HEK293T (cell line): ENCODE results near the gene PLSCR3.

ENCODE experiments used
- ELF4 ChIP-seq: fragments of 450-650 bp; IDR thresholded peaks from 2 replicates; pipeline ENCODE4 v1.6.1; 2017; ENCODE audit warnings: antibody characterized with exemption
- LEF1 ChIP-seq: fragments of 450-650 bp; IDR thresholded peaks from 2 replicates; pipeline ENCODE4 v1.6.1; 2017; ENCODE audit warnings: mild to moderate bottlenecking, borderline replicate concordance

DNA sequence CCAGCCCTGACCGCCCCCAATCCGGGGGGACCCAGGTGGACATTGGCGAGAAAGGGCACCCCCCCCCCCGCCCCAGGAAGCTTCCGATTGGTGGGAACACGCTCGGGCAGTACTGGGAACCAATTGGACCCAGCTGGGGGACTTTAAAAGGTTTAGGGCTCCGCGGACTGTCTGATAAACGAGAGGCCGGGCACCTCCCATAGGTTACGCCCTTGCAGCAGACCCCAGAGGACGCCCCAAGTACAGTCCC, 9.3 kb upstream of the PLSCR3 start:
- no peak for TF ChIP-seq LEF1
- TF ChIP-seq ELF4: no peak
